Transverse colon (tissue), 4 donors: Measurements from ENCODE around the gene ANKRD33B. TPM values are rescaled to one million over a fixed set of nuclear protein-coding genes. Genes with fewer than 3 reads are reported as not detected.

ENCODE experiments used
- DNase-seq: peaks from one replicate; pipeline ENCODE4 v3.0.0-alpha.2; 2019
- H3K27ac ChIP-seq, 4 donors: fragments of 200-600 bp; sonication (generic); 2 replicates each; pipeline ENCODE4 v1.5.1; 2016 to 2018; ENCODE audit warnings: inconsistent platforms in 4 of 4
- H3K27me3 ChIP-seq: fragments of 200-600 bp; sonication (generic); 2 replicates; pipeline ENCODE4 v1.5.1; 2017; ENCODE audit warnings: inconsistent platforms
- H3K36me3 ChIP-seq, 4 donors: fragments of 200-600 bp; sonication (generic); 2 replicates each; pipeline ENCODE4 v1.5.1; 2017 to 2019; ENCODE audit warnings: inconsistent platforms in 4 of 4
- H3K4me1 ChIP-seq, 4 donors: fragments of 200-600 bp; sonication (generic); 2 replicates each; pipeline ENCODE4 v1.5.1; 2017 to 2020; ENCODE audit warnings: inconsistent platforms in 4 of 4
- H3K4me3 ChIP-seq, 4 donors: fragments of 200-600 bp; sonication (generic); 1 replicate in 1 of 4; 2 replicates in 3 of 4; pipeline versions ENCODE4 v1.5.1 to v1.6.1; 2017 to 2019; ENCODE audit warnings: inconsistent platforms in 4 of 4
- H3K9me3 ChIP-seq, 2 donors: fragments of 200-600 bp; sonication (generic); 2 replicates each; pipeline ENCODE4 v1.5.1; 2017 to 2019; ENCODE audit warnings: inconsistent platforms in 2 of 2
- CTCF ChIP-seq, 5 experiments: fragments of 200-600 bp in 3 of 5; fragments of 450-650 bp in 2 of 5; sonication (generic) in 3 of 5; IDR thresholded peaks; 1 replicate in 2 of 5; 2 replicates in 3 of 5; pipeline ENCODE4 v1.5.1; 2016 to 2017; ENCODE audit warnings: antibody characterized with exemption in 5 of 5, inconsistent platforms in 3 of 5, mild to moderate bottlenecking in 2 of 5, moderate library complexity in 1 of 5
- EP300 ChIP-seq: sonication (generic); formaldehyde crosslinking; IDR thresholded peaks from one replicate; pipeline ENCODE4 v1.6.1; 2017; ENCODE audit warnings: antibody characterized with exemption, low read depth
- POLR2A ChIP-seq: fragments of 450-650 bp; IDR thresholded peaks from one replicate; pipeline ENCODE4 v1.6.1; 2016; ENCODE audit warnings: antibody characterized with exemption, mild to moderate bottlenecking, moderate library complexity
- POLR2AphosphoS5 ChIP-seq, 3 donors: sonication (generic); formaldehyde crosslinking; IDR thresholded peaks; one replicate each; pipeline ENCODE4 v1.6.1; 2016; ENCODE audit warnings: antibody characterized with exemption in 3 of 3
- WGBS, 2 donors: methylation state at CpG; one replicate each; pipeline ENCODE4 v1.1.5; 2018; ENCODE audit warnings: low coverage in 1 of 2; 5-methylcytosine and 5-hydroxymethylcytosine counted together
- in situ Hi-C, 4 donors: fragments of 200-750 bp; cut with MboI; loops; one replicate each; pipeline versions ENCODE4 v1.15.0 to v1.15.1; 2017; ENCODE audit warnings: low sequenced_read_pairs in 3 of 4, low pct_ligation_motif_present in 1 of 4, low pct_unique_long_range_greater_than_20kb in 1 of 4
- intact Hi-C: fragments of 100-400 bp; cut with DNase I; formaldehyde crosslinking; loops from one replicate; pipeline ENCODE4 v1.15.1; 2023; ENCODE audit warnings: low total_unique reads
- total RNA-seq, 4 donors: library from RNA; depleted of rRNA; stranded (reverse); fragments of >200 nt; gene quantifications; one replicate each; pipeline ENCODE4 v1.1.0, GENCODE V29; 2016

Gene ANKRD33B
- total RNA-seq, 4 donors from 2014 or later = 0.20 to 3.2 (median 1.4) TPM

- Histone ChIP-seq H3K27ac (no peak overlapping the region), H3K9me3 (no peaks in the 10 kb centered on the region), H3K4me3 (no peak overlapping the region), H3K36me3 (no peaks in the 10 kb centered on the region), H3K27me3 (no peaks in the 10 kb centered on the region), H3K4me1 (peaks cover 0 to 27% (median 8%) of the 10 kb centered on the region in 4 donors)
- in situ Hi-C loops (no loop called here), intact Hi-C loops (no loop called here)
- TF ChIP-seq POLR2AphosphoS5 (IDR thresholded peaks at IDR 0.05) (no peak), POLR2A (no peak), EP300 (no peak), CTCF (IDR thresholded peaks at IDR 0.05) (no peak)
- WGBS, 2 donors = 40 to 63% methylated on average over 1 to 3 of the region's 3 CpGs
- no peak for DNase-seq
Observed at GRCh38 chr5:10620346-10620745, 56.5 kb downstream of the ANKRD33B start.

GRCh38 chr5:10621832-10622231 lies 58.0 kb downstream of the ANKRD33B start:
- no peaks in the 10 kb centered on the region for H3K9me3 ChIP-seq
- no peaks in the 10 kb centered on the region for H3K36me3 ChIP-seq
- H3K4me1 ChIP-seq = peaks cover 2 to 36% (median 8%) of the 10 kb centered on the region in 4 donors
- WGBS, 2 donors = 50 to 57% methylated on average over 1 of the region's 1 CpG
- no peak overlapping the region for H3K4me3 ChIP-seq
- in situ Hi-C loops = no loop called here
- peak overlapping the region in 2 of 4 donors; percentile 38 to 52 for H3K27ac ChIP-seq
- intact Hi-C loops = no loop called here
- TF ChIP-seq POLR2AphosphoS5 (IDR thresholded peaks at IDR 0.05) = no peak
- TF ChIP-seq POLR2A = no peak
- no peak for TF ChIP-seq CTCF (IDR thresholded peaks at IDR 0.05)
- TF ChIP-seq EP300 = no peak
- no peaks in the 10 kb centered on the region for H3K27me3 ChIP-seq
- no peak for DNase-seq

GRCh38 chr5:10622810-10623209 lies 58.9 kb downstream of the ANKRD33B start:
- DNase-seq = peak; percentile 65
- WGBS, 2 donors = 42% methylated on average over 4 of the region's 4 CpGs; no CpG with 5 or more reads in 1 of the 2 donors
- no peaks in the 10 kb centered on the region for H3K27me3 ChIP-seq
- TF ChIP-seq POLR2AphosphoS5 (IDR thresholded peaks at IDR 0.05) (no peak), EP300 (no peak), CTCF (IDR thresholded peaks at IDR 0.05) (no peak)
- no peaks in the 10 kb centered on the region for H3K9me3 ChIP-seq
- H3K4me1 ChIP-seq = peaks cover 10 to 45% (median 16%) of the 10 kb centered on the region in 4 donors
- no peak overlapping the region for H3K27ac ChIP-seq
- no peak overlapping the region for H3K4me3 ChIP-seq
- intact Hi-C loops = no loop called here
- H3K36me3 ChIP-seq = no peaks in the 10 kb centered on the region
- in situ Hi-C loops = no loop called here

GRCh38 chr5:10623305-10623910 lies 59.5 kb downstream of the ANKRD33B start:
- DNase-seq = no peak
- no peak overlapping the region for H3K27ac ChIP-seq
- TF ChIP-seq POLR2A = no peak
- TF ChIP-seq POLR2AphosphoS5 (IDR thresholded peaks at IDR 0.05) = no peak
- no peak for TF ChIP-seq CTCF (IDR thresholded peaks at IDR 0.05)
- TF ChIP-seq EP300 = no peak
- WGBS, 2 donors = 85% methylated on average over 10 of the region's 10 CpGs; no CpG with 5 or more reads in 1 of the 2 donors
- peaks cover 10 to 49% (median 17%) of the 10 kb centered on the region in 4 donors for H3K4me1 ChIP-seq
- no peak overlapping the region for H3K4me3 ChIP-seq
- no peaks in the 10 kb centered on the region for H3K9me3 ChIP-seq
- H3K27me3 ChIP-seq = no peaks in the 10 kb centered on the region
- intact Hi-C loops (no loop called here), in situ Hi-C loops (no loop called here)
- H3K36me3 ChIP-seq = no peaks in the 10 kb centered on the region
